GM21447 (cell line): ENCODE data around the gene PIGS.
"Not testable (repeated sequence)": the region's sequence is repeated elsewhere in the genome, so short reads cannot be mapped to it uniquely, and the experiment has no call there.

Source experiments
- ATAC-seq: cut with Tn5 transposase; IDR thresholded peaks from one replicate; pipeline ENCODE4 v1.9.1; 2021; ENCODE audit not compliant: unreplicated experiment

The PIGS gene

GRCh38 chr17:28532050-28532960, 39.0 kb downstream of the PIGS start:
- ATAC-seq, result no peak

GRCh38 chr17:28530926-28531325, 40.4 kb downstream of the PIGS start:
- no peak for ATAC-seq

- ATAC-seq, result no peak
These were observed 41.1 kb downstream of the PIGS start for GRCh38 chr17:28530250-28530649.

- ATAC-seq, result no peak
These were observed 42.3 kb downstream of the PIGS start for GRCh38 chr17:28529013-28529400.

- no peak for ATAC-seq
These were observed 42.9 kb downstream of the PIGS start for GRCh38 chr17:28528327-28529012.

- ATAC-seq, result no peak
These were observed 43.5 kb downstream of the PIGS start for GRCh38 chr17:28527859-28528258.

- ATAC-seq, result no peak
These were observed 44.1 kb downstream of the PIGS start for GRCh38 chr17:28527181-28527681.

- no peak for ATAC-seq
These were observed 44.9 kb downstream of the PIGS start for GRCh38 chr17:28526381-28526780.

GRCh38 chr17:28524476-28525424, 46.6 kb downstream of the PIGS start:
- no peak for ATAC-seq

GRCh38 chr17:28523876-28524275, 47.4 kb downstream of the PIGS start:
- no peak for ATAC-seq

GRCh38 chr17:28523186-28523585, 48.1 kb downstream of the PIGS start:
- no peak for ATAC-seq

- ATAC-seq, result not testable (repeated sequence)
These were observed 49.0 kb downstream of the PIGS start for GRCh38 chr17:28522281-28522680.

GRCh38 chr17:28521311-28522085, 49.8 kb downstream of the PIGS start:
- ATAC-seq, result no peak

GRCh38 chr17:28520687-28521086, 50.6 kb downstream of the PIGS start:
- ATAC-seq, result no peak

- ATAC-seq, result no peak
These were observed 52.1 kb downstream of the PIGS start for GRCh38 chr17:28519236-28519635.

- no peak for ATAC-seq
These were observed 52.7 kb downstream of the PIGS start for GRCh38 chr17:28518578-28518977.

- ATAC-seq, result no peak
These were observed 53.2 kb downstream of the PIGS start for GRCh38 chr17:28518132-28518531.

GRCh38 chr17:28515518-28515917, 55.8 kb downstream of the PIGS start:
- ATAC-seq, result no peak

GRCh38 chr17:28514561-28515002, 56.7 kb downstream of the PIGS start:
- ATAC-seq, result no peak

GRCh38 chr17:28513476-28513875, 57.8 kb downstream of the PIGS start:
- ATAC-seq, result no peak
